PC-9 (cell line): ENCODE results near the gene PIKFYVE. TPM values are rescaled to one million over a fixed set of nuclear protein-coding genes. Genes with fewer than 3 reads are reported as not detected.
A peak's percentile ranks its signal among the peaks of the same experiment; 100 is the strongest.
"Not testable (repeated sequence)": the region's sequence is repeated elsewhere in the genome, so short reads cannot be mapped to it uniquely, and the experiment has no call there.

Experiments used
- BruUV-seq: library from RNA; stranded (reverse); fragments of 400-500 nt; replicated peaks from 2 replicates; lab custom pipeline; 2021; lab: Mats Ljungman, UMichigan
- CTCF ChIA-PET: fragments of 300-600 bp; sonication (Branson Sonifier 250); formaldehyde crosslinking; loops from one replicate; lab custom pipeline; 2022; ENCODE audit warnings: antibody characterized with exemption; lab: Charles Lee
- POLR2A ChIA-PET: fragments of 300-600 bp; sonication (Branson Sonifier 250); formaldehyde crosslinking; loops from one replicate; lab custom pipeline; 2022; ENCODE audit warnings: antibody characterized with exemption; ENCODE audit not compliant: unreplicated experiment; lab: Charles Lee
- DNase-seq, 2 experiments: peaks; one replicate each; pipeline versions ENCODE4 v3.0.0 to v3.0.0-alpha.2; 2015 to 2022; ENCODE audit warnings: mixed read lengths in 1 of 2
- H2AFZ ChIP-seq: fragments of 200-600 bp; sonication (generic); 2 replicates; pipeline ENCODE4 v1.8.1; 2017; ENCODE audit warnings: antibody characterized with exemption
- H3F3A ChIP-seq: fragments of 200-600 bp; sonication (generic); 2 replicates; pipeline ENCODE4 v1.8.1; 2017; ENCODE audit warnings: antibody characterized with exemption, mild to moderate bottlenecking, low read depth; ENCODE audit not compliant: insufficient read depth
- H3K27ac ChIP-seq: fragments of 200-600 bp; sonication (generic); 2 replicates; pipeline ENCODE4 v1.6.1; 2016; ENCODE audit warnings: mixed run types
- H3K27me3 ChIP-seq: fragments of 200-600 bp; sonication (generic); 2 replicates; pipeline ENCODE4 v1.6.1; 2016; ENCODE audit warnings: low read depth, mixed run types; ENCODE audit not compliant: insufficient read depth
- H3K36me3 ChIP-seq: fragments of 200-600 bp; sonication (generic); 2 replicates; pipeline ENCODE4 v1.6.1; 2016; ENCODE audit warnings: low read depth, mixed run types
- H3K4me1 ChIP-seq: fragments of 200-600 bp; sonication (generic); replicated peaks from 2 replicates; pipeline ENCODE4 v1.6.1; 2016; ENCODE audit warnings: mixed run types; ENCODE audit not compliant: insufficient read depth
- H3K4me2 ChIP-seq: fragments of 200-600 bp; sonication (generic); 2 replicates; pipeline ENCODE4 v1.6.1; 2017; ENCODE audit warnings: mixed run types
- H3K4me3 ChIP-seq: fragments of 200-600 bp; sonication (generic); 2 replicates; pipeline ENCODE4 v1.6.1; 2016; ENCODE audit warnings: mixed run types
- H3K79me2 ChIP-seq: fragments of 200-600 bp; sonication (generic); 2 replicates; pipeline ENCODE4 v1.6.1; 2017; ENCODE audit warnings: low read depth, mixed run types
- H3K9me2 ChIP-seq: fragments of 200-600 bp; sonication (generic); 2 replicates; pipeline ENCODE4 v1.8.1; 2017; ENCODE audit warnings: mild to moderate bottlenecking; ENCODE audit not compliant: insufficient read depth
- H3K9me3 ChIP-seq: fragments of 200-600 bp; sonication (generic); 2 replicates; pipeline ENCODE4 v1.8.1; 2016; ENCODE audit warnings: low read depth; ENCODE audit not compliant: insufficient read depth
- H4K20me1 ChIP-seq: fragments of 200-600 bp; sonication (generic); 2 replicates; pipeline ENCODE4 v1.8.1; 2017; ENCODE audit not compliant: insufficient read depth
- CTCF ChIP-seq: fragments of 200-600 bp; sonication (generic); conservative IDR thresholded peaks from 2 replicates; pipeline ENCODE4 v1.6.1; 2017; ENCODE audit warnings: mixed run types, antibody characterized with exemption, mild to moderate bottlenecking, moderate library complexity
- EZH2 ChIP-seq: fragments of 200-600 bp; sonication (generic); IDR thresholded peaks from 2 replicates; pipeline ENCODE4 v1.8.0; 2017; ENCODE audit warnings: antibody characterized with exemption, low read depth
- intact Hi-C: fragments of 100-400 bp; cut with micrococcal nuclease; formaldehyde crosslinking; loops from one replicate; pipeline ENCODE4 v1.10.0; 2022; ENCODE audit not compliant: unreplicated experiment
- total RNA-seq: library from RNA; stranded (reverse); gene quantifications from 2 replicates; pipeline ENCODE4 v1.2.3, GENCODE V29; 2021

Gene PIKFYVE
- total RNA-seq, 1 experiment from 2014 or later = 14.6 TPM

DNA sequence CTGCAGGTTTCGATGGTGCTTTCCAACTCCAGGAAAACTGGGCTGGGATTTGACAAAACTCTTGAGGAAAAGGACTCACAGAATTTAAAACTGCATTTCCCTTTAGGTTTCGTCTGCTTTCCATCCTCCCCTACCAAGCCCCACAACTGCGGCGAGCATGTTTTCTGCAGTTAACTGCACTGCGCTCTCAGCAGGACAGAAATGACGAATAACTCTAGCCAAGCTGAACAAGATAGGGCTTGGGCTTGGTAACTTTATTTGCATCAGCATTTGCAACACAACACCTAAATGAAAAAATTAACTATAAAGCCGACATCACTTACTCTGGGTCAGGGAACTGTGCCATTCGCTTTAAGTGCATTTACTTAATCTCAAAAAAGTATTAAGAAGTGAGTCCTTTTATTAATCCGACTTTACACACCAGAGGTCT lies 669 bp upstream of the PIKFYVE start:
- peaks cover 11% of the 10 kb centered on the region for H3K4me1 ChIP-seq
- H3K27ac ChIP-seq = peak overlapping the region; percentile 52
- POLR2A ChIA-PET = interaction anchor here (0.5 kb wide), 1 partner anchor 104 kb away, joined by 3 read pairs; no protein-coding TSS in a partner anchor
- H2AFZ ChIP-seq = peak overlapping the region; percentile 90
- H3K9me2 ChIP-seq = no peaks in the 10 kb centered on the region
- peaks cover 11% of the 10 kb centered on the region; the same call in 1 of the 2 replicates for H3F3A ChIP-seq
- peak overlapping the region; percentile 80 for H3K4me3 ChIP-seq
- no peaks in the 10 kb centered on the region for H4K20me1 ChIP-seq
- peaks cover 32% of the 10 kb centered on the region for H3K79me2 ChIP-seq
- no peaks in the 10 kb centered on the region for H3K9me3 ChIP-seq
- intact Hi-C loops = no loop called here
- peak in 1 of 2 experiments; percentile 6 for DNase-seq
- no peaks in the 10 kb centered on the region for H3K36me3 ChIP-seq
- CTCF ChIA-PET = interaction anchor here (0.6 kb wide), 1 partner anchor 89 kb away, joined by 3 read pairs; no protein-coding TSS in a partner anchor
- TF ChIP-seq CTCF (no peak), EZH2 (no peak)
- H3K27me3 ChIP-seq = no peaks in the 10 kb centered on the region
- peak overlapping the region; percentile 85 for H3K4me2 ChIP-seq
- BruUV-seq = no TSS peak

GRCh38 chr2:208266553-208266893 lies 468 bp downstream of the PIKFYVE start:
- peak overlapping the region; percentile 80 for H3K4me3 ChIP-seq
- ChIA-PET POLR2A (no interaction called here), CTCF (interaction anchor here (1.3 kb wide), 1 partner anchor 12 kb away, joined by 6 read pairs; the partner anchor contains the start of gene IDH1)
- H4K20me1 ChIP-seq = no peaks in the 10 kb centered on the region
- H3K4me1 ChIP-seq = peaks cover 11% of the 10 kb centered on the region
- no TSS peak for BruUV-seq
- no peak for DNase-seq
- H3K9me2 ChIP-seq = no peaks in the 10 kb centered on the region
- peak overlapping the region; percentile 90 for H2AFZ ChIP-seq
- peaks cover 11% of the 10 kb centered on the region; the same call in 1 of the 2 replicates for H3F3A ChIP-seq
- peak overlapping the region; percentile 85 for H3K4me2 ChIP-seq
- intact Hi-C loops = loop anchor here (1.0 kb wide), 1 partner anchor 11 kb away; the partner anchor contains the start of gene IDH1
- H3K36me3 ChIP-seq = no peaks in the 10 kb centered on the region
- H3K27ac ChIP-seq = peak overlapping the region; percentile 58
- H3K27me3 ChIP-seq = no peaks in the 10 kb centered on the region
- no peaks in the 10 kb centered on the region for H3K9me3 ChIP-seq
- peaks cover 32% of the 10 kb centered on the region for H3K79me2 ChIP-seq
- TF ChIP-seq EZH2 = no peak
- TF ChIP-seq CTCF = no peak

DNA sequence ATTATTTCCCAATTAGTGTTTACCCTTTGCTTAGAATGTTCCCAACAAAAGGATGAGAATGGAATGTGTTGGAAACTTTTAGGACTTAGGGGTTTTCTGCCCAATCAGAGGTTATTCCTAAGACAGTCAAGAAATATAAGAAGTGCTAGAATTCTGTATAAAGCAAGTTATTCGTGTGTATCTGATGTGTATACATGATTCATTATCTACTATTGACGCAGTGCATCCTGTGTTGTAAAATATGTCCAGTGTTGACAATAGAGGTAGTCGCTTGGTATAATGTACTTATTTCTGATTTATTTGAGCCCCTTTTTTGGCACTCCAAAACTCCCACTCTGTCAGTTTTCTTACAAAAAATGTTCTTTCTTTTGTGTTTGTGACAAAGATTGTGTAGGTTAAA lies 881 bp downstream of the PIKFYVE start:
- TSS peak; percentile 54 for BruUV-seq
- DNase-seq = no peak
- ChIA-PET CTCF (interaction anchor here (1.3 kb wide), 1 partner anchor 13 kb away, joined by 6 read pairs; the partner anchor contains the start of gene IDH1), POLR2A (no interaction called here)
- Histone ChIP-seq H3K4me1 (peaks cover 11% of the 10 kb centered on the region), H3K79me2 (peaks cover 32% of the 10 kb centered on the region), H3K9me2 (no peaks in the 10 kb centered on the region), H3K27me3 (no peaks in the 10 kb centered on the region), H3K36me3 (no peaks in the 10 kb centered on the region), H3K4me3 (peak overlapping the region; percentile 80), H3F3A (peaks cover 11% of the 10 kb centered on the region; the same call in 1 of the 2 replicates), H3K9me3 (no peaks in the 10 kb centered on the region), H3K4me2 (peak overlapping the region; percentile 85), H3K27ac (0 out of 2 replicates have a peak overlapping the region, but pooled peaks have one; percentile 58), H2AFZ (peak overlapping the region; percentile 90; the same call in 1 of the 2 replicates), H4K20me1 (no peaks in the 10 kb centered on the region)
- intact Hi-C loops = loop anchor here (1.0 kb wide), 1 partner anchor 12 kb away; the partner anchor contains the start of gene IDH1
- TF ChIP-seq CTCF (no peak), EZH2 (no peak)

DNA sequence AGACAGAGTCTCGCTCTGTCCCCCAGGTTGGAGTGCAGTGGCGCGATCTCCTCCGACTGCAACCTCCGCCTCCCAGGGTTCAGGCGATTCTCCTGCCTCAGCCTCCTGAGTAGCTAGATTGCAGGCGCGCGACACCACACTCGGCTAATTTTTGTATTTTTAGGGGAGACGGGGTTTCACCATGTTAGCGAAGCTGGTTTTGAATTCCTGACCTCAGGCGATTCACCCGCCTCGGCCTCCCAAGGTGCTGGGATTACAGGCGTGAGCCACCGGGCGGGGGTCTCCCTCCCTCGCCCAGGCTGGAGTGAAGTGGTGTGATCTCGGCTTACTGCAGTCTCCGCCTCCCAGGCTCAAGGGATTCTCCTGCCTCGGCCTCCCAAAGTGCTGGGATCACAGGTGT lies 1.5 kb downstream of the PIKFYVE start:
- intact Hi-C loops, POLR2A ChIA-PET, H3K27me3 ChIP-seq, H3K27ac ChIP-seq, H3K9me3 ChIP-seq, H4K20me1 ChIP-seq, BruUV-seq, H3K4me3 ChIP-seq, H2AFZ ChIP-seq, H3K9me2 ChIP-seq, DNase-seq, H3K36me3 ChIP-seq: not testable (repeated sequence)
- peaks cover 11% of the 10 kb centered on the region; the same call in 1 of the 2 replicates for H3F3A ChIP-seq
- peaks cover 32% of the 10 kb centered on the region for H3K79me2 ChIP-seq
- CTCF ChIA-PET = interaction anchor here (0.6 kb wide), 1 partner anchor 58 kb away, joined by 5 read pairs; no protein-coding TSS in a partner anchor
- H3K4me2 ChIP-seq = peak overlapping the region; percentile 85
- peaks cover 11% of the 10 kb centered on the region for H3K4me1 ChIP-seq
